GM21723 (cell line): Measurements from ENCODE around the gene PI4K2A.
A peak's percentile ranks its signal among the peaks of the same experiment; 100 is the strongest.

Experiments used
- ATAC-seq: cut with Tn5 transposase; IDR thresholded peaks from one replicate; pipeline ENCODE4 v1.9.1; 2021; ENCODE audit warnings: mild to moderate bottlenecking, moderate library complexity; ENCODE audit not compliant: unreplicated experiment

Gene PI4K2A

GRCh38 chr10:97640174-97640867 is at the start of gene PI4K2A:
Gene PI4K2A, plus strand, starts transcription at chr10:97640671. Its CDS starts 72 bp downstream, at chr10:97640743.
- peak; percentile 99 for ATAC-seq

GRCh38 chr10:97590748-97591495 is 49.5 kb upstream of the PI4K2A start:
- no peak for ATAC-seq

GRCh38 chr10:97593421-97593820 is 47.0 kb upstream of the PI4K2A start:
- ATAC-seq = no peak

- ATAC-seq = no peak
These were observed 44.1 kb upstream of the PI4K2A start for GRCh38 chr10:97596101-97597082.

- ATAC-seq = no peak
These were observed 42.7 kb upstream of the PI4K2A start for GRCh38 chr10:97597778-97598177.

- no peak for ATAC-seq
These were observed 41.8 kb upstream of the PI4K2A start for GRCh38 chr10:97598407-97599271.

- ATAC-seq = no peak
These were observed 41.2 kb upstream of the PI4K2A start for GRCh38 chr10:97599272-97599619.

- ATAC-seq = no peak
These were observed 39.9 kb upstream of the PI4K2A start for GRCh38 chr10:97600616-97601015.

- no peak for ATAC-seq
These were observed 38.9 kb upstream of the PI4K2A start for GRCh38 chr10:97601268-97602215.

- no peak for ATAC-seq
These were observed 33.3 kb upstream of the PI4K2A start for GRCh38 chr10:97607095-97607636.

GRCh38 chr10:97608991-97609561 is 31.4 kb upstream of the PI4K2A start:
- ATAC-seq = no peak

- no peak for ATAC-seq
These were observed 29.0 kb upstream of the PI4K2A start for GRCh38 chr10:97611473-97611872.

- no peak for ATAC-seq
These were observed 28.1 kb upstream of the PI4K2A start for GRCh38 chr10:97612386-97612785.

- no peak for ATAC-seq
These were observed 22.2 kb upstream of the PI4K2A start for GRCh38 chr10:97618285-97618684.

- no peak for ATAC-seq
These were observed 21.7 kb upstream of the PI4K2A start for GRCh38 chr10:97618733-97619132.

GRCh38 chr10:97623277-97623676 is 17.2 kb upstream of the PI4K2A start:
- ATAC-seq = no peak

GRCh38 chr10:97627731-97628130 is 12.7 kb upstream of the PI4K2A start:
- ATAC-seq = no peak

- ATAC-seq = no peak
These were observed 12.2 kb upstream of the PI4K2A start for GRCh38 chr10:97628228-97628627.

- no peak for ATAC-seq
These were observed 11.2 kb upstream of the PI4K2A start for GRCh38 chr10:97629289-97629688.
